HUES64 (cell line): ENCODE results near the gene STX7.
A peak's percentile ranks its signal among the peaks of the same experiment; 100 is the strongest.

Experiments used
- H3K27ac ChIP-seq: 2 replicates; pipeline ENCODE4 v1.7.0; 2013; ENCODE audit warnings: low read depth, low read length, inconsistent platforms
- H3K27me3 ChIP-seq: 2 replicates; pipeline ENCODE4 v1.6.1; 2013; ENCODE audit warnings: mild to moderate bottlenecking, low read length; ENCODE audit not compliant: insufficient read depth
- H3K36me3 ChIP-seq: 2 replicates; pipeline ENCODE4 v1.6.1; 2013; ENCODE audit warnings: mild to moderate bottlenecking, low read length; ENCODE audit not compliant: insufficient read depth
- H3K4me1 ChIP-seq: 2 replicates; pipeline ENCODE4 v1.6.1; 2013; ENCODE audit warnings: mild to moderate bottlenecking, low read length, moderate library complexity; ENCODE audit not compliant: insufficient read depth
- H3K4me3 ChIP-seq: 2 replicates; pipeline ENCODE4 v1.5.1; 2013; ENCODE audit warnings: mild to moderate bottlenecking, low read length, moderate library complexity
- H3K9ac ChIP-seq: 2 replicates; pipeline ENCODE4 v1.6.1; 2013; ENCODE audit warnings: mild to moderate bottlenecking, low read depth, low read length
- H3K9me3 ChIP-seq: 2 replicates; pipeline ENCODE4 v1.6.1; 2013; ENCODE audit warnings: low read depth, low read length; ENCODE audit not compliant: insufficient read depth
- WGBS: fragments of 150-250, 120-280 bp; methylation state at CpG from one replicate; pipeline ENCODE4 v1.1.7; 2013; ENCODE audit warnings: missing lambda C conversion rate; 5-methylcytosine and 5-hydroxymethylcytosine counted together

Gene STX7

DNA sequence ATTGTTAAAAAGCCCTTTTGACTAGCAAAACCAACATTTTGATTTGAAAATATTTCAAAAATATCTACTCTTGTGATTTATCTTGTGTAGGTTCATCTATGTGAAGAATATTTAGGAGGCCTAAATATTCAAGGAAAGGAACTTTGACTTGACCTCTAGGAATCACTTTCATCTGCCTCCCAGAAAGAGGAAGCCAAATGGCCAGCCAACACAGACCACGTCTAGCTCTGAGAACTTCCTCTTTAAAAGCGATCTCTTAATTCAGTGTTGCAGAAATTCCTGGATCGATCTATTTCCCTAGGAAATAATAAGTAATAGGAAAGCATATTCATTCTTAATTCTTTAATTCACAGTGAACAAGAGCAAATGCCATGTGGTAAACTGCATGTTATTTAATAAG is 102.1 kb downstream of the STX7 start:
- H3K9ac ChIP-seq = no peak overlapping the region
- no peak overlapping the region for H3K4me3 ChIP-seq
- no peaks in the 10 kb centered on the region for H3K27me3 ChIP-seq
- H3K27ac ChIP-seq = no peak overlapping the region
- H3K36me3 ChIP-seq = no peaks in the 10 kb centered on the region
- no peaks in the 10 kb centered on the region for H3K9me3 ChIP-seq
- 0 out of 2 replicates have a peak, but pooled peaks cover 4% of the 10 kb centered on the region for H3K4me1 ChIP-seq
- 91% methylated on average over 2 of the region's 3 CpGs for WGBS

DNA sequence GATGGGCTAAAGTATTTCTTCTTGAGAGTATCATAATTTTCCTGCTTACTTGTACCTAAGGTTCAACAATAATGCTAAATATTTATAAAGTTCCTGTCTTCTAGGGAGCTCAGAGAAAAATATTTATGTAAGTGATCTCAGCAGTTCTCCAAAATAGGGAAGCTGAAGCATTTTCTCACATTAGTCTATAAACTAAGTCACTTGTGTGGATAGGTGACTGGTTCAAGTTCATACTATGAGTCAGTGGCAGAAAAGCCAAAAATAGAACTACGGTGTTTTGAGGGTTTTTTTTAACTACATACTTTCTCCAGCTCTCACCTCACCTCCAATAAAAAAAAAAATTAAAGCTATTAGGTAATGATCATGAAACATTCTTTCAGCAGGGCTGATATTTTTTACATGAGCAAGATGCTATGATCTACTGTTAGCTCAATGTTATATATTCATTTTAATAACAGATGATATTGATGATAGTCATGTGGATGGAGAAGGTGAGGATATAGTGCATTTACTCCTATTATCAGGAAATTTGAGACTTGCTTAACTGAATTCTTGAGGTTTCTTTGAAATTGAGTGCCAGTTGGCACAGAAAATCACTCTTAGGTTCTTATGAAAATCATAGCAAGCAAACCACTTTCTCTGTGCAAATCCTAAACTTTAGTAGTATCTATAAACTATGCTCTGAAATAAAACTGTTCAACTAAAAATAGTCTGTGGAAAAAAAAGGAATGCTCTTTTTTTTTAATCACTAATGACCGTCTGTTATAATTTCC is 107.6 kb downstream of the STX7 start:
- peaks cover 11% of the 10 kb centered on the region for H3K4me1 ChIP-seq
- peaks cover 39% of the 10 kb centered on the region for H3K27me3 ChIP-seq
- H3K9me3 ChIP-seq = no peaks in the 10 kb centered on the region
- no peak overlapping the region for H3K4me3 ChIP-seq
- H3K27ac ChIP-seq = no peak overlapping the region
- no peak overlapping the region for H3K9ac ChIP-seq
- H3K36me3 ChIP-seq = no peaks in the 10 kb centered on the region
- WGBS = 100% methylated on average over 1 of the region's 2 CpGs

DNA sequence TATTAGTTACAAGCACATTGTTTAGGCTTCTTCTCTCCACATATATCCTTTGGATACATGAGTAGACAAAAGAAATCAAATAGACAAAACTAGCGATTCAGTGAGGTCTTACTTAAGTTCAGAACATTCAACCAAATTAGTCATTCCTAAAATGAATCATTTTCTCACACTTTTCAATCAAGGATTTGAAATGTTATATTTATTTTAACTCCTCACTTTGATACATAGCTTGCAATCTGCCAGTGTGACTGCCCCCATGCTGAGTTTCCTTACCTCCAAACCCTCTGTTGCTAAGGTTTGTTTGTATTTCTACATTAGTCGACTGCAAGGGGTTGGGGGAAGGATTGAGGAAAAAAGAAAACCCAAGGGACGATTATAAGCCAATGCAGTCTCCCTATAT is 108.2 kb downstream of the STX7 start:
- Histone ChIP-seq H3K9ac (no peak overlapping the region), H3K4me1 (peaks cover 11% of the 10 kb centered on the region), H3K36me3 (no peaks in the 10 kb centered on the region), H3K27me3 (peaks cover 45% of the 10 kb centered on the region), H3K9me3 (no peaks in the 10 kb centered on the region), H3K4me3 (no peak overlapping the region), H3K27ac (no peak overlapping the region)
- 43% methylated on average over 3 of the region's 3 CpGs for WGBS

DNA sequence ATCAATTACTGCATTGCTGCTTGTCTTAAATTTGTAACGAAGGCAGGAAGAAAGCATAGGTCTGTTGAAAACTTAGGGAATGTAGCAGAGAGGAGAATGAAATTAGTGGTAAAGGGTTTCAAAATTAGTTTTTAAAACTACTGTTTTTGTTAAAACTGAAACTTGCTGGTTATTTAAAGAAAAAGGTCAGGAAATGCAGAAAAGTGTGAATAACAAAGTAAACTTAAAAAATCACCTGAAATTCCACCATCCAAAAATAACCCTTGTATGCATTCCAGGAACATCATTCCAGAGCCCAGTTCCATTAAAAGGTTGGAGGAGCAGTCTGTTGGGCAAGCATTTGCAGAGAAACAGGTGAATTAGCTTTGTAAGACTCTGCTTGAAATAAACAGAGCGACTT is 108.6 kb downstream of the STX7 start:
- H3K4me3 ChIP-seq = no peak overlapping the region
- no peaks in the 10 kb centered on the region for H3K36me3 ChIP-seq
- no peak overlapping the region for H3K27ac ChIP-seq
- H3K4me1 ChIP-seq = peaks cover 11% of the 10 kb centered on the region
- WGBS = 84% methylated on average over 2 of the region's 2 CpGs
- H3K9me3 ChIP-seq = no peaks in the 10 kb centered on the region
- no peak overlapping the region for H3K9ac ChIP-seq
- peaks cover 49% of the 10 kb centered on the region for H3K27me3 ChIP-seq

DNA sequence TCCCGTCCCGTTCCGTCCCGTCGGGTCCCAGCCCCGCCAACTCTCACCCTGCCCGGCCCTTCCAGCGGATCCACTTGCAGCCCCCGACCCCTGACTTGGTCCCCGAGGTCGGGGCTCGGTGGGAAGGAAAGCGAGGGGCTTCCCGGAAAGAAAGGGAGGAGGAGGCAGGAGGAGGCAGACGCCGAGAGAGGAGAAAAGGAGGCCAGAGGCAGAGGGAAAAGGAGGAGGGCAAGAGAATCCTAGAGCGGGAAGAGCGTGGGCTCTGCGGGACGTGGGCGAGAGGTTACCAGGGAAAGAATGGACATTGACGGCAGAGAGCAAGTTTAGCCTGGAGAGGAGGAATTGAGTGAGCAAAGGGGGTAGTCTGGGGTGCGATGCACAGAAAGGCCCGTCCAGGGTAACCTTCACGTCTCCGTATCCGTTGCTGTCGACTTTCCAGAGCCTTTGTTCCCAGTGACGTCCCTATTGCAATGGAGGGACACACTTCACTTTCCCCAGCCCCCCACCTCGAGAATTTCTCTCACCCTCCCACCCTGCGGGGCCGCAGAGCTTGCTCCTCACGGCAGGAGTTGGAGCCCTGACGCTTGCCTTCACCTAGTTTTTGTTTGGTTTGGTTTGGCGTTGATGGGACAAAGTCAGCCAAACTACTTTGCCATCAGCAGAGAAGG is 111.2 kb downstream of the STX7 start:
- H3K27ac ChIP-seq = no peak overlapping the region

DNA sequence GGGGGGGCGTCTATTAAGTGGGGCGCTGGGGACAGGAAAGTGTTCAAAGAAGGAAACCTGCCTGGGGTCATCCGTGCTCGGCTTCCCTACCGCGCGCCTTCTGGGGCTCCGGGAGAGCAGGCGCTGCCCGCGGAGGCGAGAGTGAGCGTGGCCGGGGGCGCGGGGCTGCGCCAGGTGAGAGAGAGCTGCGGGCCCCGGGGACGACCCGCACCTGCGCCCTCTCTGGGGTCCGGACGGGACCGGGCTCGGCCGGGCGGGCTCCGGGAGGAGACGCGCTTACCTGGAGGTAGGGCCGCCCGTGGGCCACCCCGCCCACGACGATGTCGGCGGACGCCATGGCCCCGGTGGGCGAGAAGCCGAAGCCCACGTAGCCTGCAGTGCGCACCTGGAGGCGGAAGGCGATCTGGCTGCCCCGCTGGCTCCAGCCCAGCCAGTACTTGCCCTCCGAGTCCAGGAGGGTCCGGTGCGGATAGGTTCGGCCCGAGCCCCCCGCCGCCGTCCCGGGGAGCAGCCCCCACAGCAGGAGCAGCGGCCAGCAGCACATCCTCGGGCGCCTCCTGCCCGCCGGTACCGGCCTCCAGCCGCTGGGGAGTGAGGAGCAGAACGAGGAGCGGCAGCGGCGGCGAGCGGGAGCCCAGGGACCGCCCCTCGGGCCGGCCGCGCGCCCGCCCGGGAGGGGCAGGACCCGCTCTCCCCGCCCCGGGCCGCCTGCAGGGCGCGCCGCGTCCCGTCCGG is 111.9 kb downstream of the STX7 start, which contains the start of gene MOXD1:
Gene MOXD1, minus strand, starts transcription at position 593 of the 735 bp plus-strand sequence. Its CDS starts 49 bp downstream, at position 544.
- Histone ChIP-seq H3K9ac (peak within 1 kb of the TSS; percentile 40; the same call in 1 of the 2 replicates), H3K4me3 (peak within 1 kb of the TSS; percentile 65), H3K9me3 (no peaks in the 10 kb centered on the region), H3K27me3 (peaks cover 56% of the 10 kb centered on the region), H3K4me1 (peaks cover 8% of the 10 kb centered on the region), H3K27ac (no peak within 1 kb of the TSS), H3K36me3 (no peaks in the 10 kb centered on the region)
- under 1% methylated on average over 87 of the region's 87 CpGs for WGBS

More for the DNA sequence above, 111.2 kb downstream of the STX7 start:
- Histone ChIP-seq H3K4me1 (peaks cover 11% of the 10 kb centered on the region), H3K4me3 (peak overlapping the region; percentile 65), H3K9ac (peak overlapping the region; percentile 40; the same call in 1 of the 2 replicates), H3K27me3 (peaks cover 56% of the 10 kb centered on the region), H3K9me3 (no peaks in the 10 kb centered on the region), H3K36me3 (no peaks in the 10 kb centered on the region)
- WGBS = 8% methylated on average over 35 of the region's 35 CpGs

DNA sequence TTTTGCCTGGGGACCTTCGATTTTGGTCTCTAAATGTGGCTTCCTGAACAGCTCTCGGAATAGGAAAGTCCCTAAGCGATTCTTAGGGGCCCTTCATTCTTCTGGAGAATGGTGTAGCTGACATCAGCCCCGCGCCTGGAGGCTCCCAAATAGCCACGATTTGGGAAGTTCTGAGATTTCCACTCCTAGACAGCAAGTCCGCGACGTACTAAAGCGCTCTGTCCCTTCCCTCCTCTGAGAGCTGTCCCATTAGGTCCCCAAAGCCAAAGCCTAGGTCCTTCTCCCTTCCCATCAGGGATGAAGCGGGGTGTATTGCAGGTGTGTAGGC is 112.4 kb downstream of the STX7 start:
- Histone ChIP-seq H3K36me3 (no peaks in the 10 kb centered on the region), H3K27ac (no peak overlapping the region), H3K9me3 (no peaks in the 10 kb centered on the region), H3K9ac (no peak overlapping the region), H3K4me1 (peaks cover 8% of the 10 kb centered on the region), H3K27me3 (peaks cover 56% of the 10 kb centered on the region), H3K4me3 (peak overlapping the region; percentile 65)
- 14% methylated on average over 11 of the region's 11 CpGs for WGBS

DNA sequence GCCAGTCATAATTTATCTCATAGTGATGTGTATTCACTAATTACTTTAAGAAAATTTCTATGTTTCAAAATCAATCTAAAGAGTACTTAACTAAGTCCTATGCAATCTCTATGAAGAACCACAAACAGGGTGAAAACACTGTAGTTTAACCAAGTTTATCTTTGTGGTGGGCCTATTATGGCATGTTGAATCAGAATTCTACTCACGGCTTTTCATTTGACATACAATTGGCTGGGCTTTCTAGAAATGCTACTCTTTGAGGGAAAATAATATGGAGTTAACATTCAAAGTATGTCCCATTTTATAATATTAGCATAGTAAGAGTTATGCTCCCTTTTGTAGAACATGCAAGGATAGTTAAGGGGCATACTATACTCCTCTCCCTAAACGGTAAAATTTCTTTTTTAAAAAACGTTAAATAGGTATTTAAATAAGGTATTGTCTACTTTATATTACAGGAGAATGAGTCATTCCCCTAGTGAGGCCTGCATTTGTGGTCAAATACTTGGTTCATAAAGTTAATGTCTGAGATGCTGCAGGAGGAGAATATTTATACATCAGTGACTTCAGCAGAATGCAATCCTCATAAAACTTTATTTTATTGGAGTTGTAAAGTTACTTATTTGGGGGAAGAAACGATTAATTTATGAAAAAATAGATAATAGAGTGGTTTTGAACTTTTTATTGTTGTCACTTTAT is 113.4 kb downstream of the STX7 start:
- Histone ChIP-seq H3K4me3 (no peak overlapping the region), H3K36me3 (no peaks in the 10 kb centered on the region), H3K9ac (no peak overlapping the region), H3K27me3 (peaks cover 56% of the 10 kb centered on the region), H3K27ac (no peak overlapping the region), H3K4me1 (peaks cover 2% of the 10 kb centered on the region; the same call in 1 of the 2 replicates), H3K9me3 (peaks cover 4% of the 10 kb centered on the region; the same call in 1 of the 2 replicates)
- 83% methylated on average over 2 of the region's 4 CpGs for whole genome bisulfite sequencing
